ENCODE results near the gene RAB24.
"Not testable (repeated sequence)": the region's sequence is repeated elsewhere in the genome, so short reads cannot be mapped to it uniquely, and the experiment has no call there.

RAB24 gene

GRCh38 chr5:177303121-177303924 lies at the start of gene RAB24, which contains the start of gene PRELID1:
Gene RAB24, minus strand, starts transcription at chr5:177303719. Its CDS starts 431 bp downstream, at chr5:177303288.
Gene PRELID1, plus strand, starts transcription at chr5:177303799. Its CDS starts 187 bp downstream, at chr5:177303986.
- peak; percentile 86 for DNase-seq

GRCh38 chr5:177353093-177353492 lies 49.6 kb upstream of the RAB24 start:
- DNase-seq = no peak

GRCh38 chr5:177351392-177352329 lies 48.1 kb upstream of the RAB24 start, which contains the start of gene LMAN2:
Gene LMAN2, minus strand, starts transcription at chr5:177351668. Its CDS starts 21 bp downstream, at chr5:177351647.
- DNase-seq = peak; percentile 98

DNA sequence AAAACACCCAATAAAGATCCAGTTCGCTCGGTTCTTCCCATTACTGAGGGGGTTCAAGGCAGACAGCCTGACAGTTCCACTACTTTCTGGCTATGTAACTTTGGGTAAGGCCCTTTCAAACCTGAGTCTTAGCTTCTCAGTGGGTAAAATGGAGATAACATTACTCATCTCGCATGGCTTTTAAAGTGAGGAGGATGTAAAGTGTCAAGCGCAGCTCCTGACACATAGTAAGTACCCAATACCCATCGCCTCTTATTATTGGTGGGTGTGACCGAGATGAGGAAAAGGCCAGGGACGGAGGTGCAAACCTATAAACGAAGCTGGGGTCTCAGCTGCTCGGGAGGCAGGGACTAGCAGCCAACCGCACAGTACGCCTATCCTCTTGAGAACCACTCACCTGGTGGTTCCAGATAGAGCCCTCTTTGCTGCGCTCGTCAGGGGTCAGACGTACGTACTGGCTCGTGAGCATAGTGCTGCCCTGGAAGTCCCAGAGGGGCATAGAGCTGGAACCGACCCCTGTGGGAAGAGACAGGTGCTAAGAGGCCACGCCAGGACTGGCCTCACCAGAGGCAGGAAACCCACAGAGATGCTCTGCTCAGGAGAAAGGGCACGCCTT lies 47.4 kb upstream of the RAB24 start:
- DNase-seq = no peak

- DNase-seq = no peak
Observed at GRCh38 chr5:177349762-177350161, 46.2 kb upstream of the RAB24 start.

DNA sequence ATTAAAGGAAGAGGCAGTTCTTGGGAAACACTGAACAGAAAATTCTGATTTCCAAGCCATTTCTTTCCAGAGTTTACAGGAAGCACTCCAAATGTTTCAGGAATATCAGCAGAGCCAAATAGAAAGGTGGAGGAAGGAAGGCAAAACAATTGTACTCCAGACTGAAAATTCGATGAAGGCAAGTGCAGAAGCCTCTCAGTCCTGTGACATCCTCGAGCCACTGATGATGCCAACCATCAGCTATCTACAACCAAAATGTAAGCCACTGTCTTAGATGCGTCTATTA lies 45.8 kb upstream of the RAB24 start:
- DNase-seq = no peak

- DNase-seq = no peak
Observed at GRCh38 chr5:177347699-177348098, 44.2 kb upstream of the RAB24 start.

- DNase-seq = no peak
Observed at GRCh38 chr5:177346820-177347219, 43.3 kb upstream of the RAB24 start.

DNA sequence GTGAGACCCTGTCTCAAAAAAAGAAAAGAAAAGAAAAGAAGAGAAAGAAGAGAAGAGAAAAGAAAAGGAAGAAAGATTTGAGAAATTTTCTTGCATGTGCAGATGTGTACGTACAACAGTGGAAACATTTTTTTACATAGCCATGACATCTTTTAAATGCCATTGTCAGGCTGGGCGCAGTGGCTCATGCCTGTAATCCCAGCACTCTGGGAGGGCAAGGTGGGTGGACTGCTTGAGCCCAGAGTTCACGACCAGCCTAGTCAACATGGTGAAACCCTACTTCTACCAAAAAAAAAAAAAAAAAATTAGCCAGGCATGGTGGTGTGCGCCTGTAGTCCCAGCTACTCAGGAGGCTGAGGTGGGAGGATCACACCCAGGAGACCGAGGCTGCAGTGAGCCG lies 41.4 kb upstream of the RAB24 start:
- no peak for DNase-seq

DNA sequence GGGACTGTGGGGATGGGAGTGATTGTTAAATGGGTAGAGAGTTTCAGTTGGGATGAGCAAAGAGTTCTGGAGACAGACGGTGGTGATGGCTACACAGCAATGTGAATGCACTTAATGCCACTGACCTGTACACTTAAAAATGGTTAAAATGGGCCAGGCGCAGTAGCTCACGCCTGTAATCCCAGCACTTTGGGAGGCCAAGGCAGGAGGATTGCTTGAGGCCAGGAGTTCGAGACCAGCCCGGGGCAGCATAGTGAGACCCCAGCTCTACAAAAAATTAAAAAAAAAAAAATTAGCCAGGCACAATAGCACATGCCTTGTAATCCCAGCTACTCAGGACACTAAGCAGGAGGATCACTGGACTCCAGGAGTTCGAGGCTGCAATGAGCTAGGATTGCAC lies 40.3 kb upstream of the RAB24 start:
- no peak for DNase-seq

DNA sequence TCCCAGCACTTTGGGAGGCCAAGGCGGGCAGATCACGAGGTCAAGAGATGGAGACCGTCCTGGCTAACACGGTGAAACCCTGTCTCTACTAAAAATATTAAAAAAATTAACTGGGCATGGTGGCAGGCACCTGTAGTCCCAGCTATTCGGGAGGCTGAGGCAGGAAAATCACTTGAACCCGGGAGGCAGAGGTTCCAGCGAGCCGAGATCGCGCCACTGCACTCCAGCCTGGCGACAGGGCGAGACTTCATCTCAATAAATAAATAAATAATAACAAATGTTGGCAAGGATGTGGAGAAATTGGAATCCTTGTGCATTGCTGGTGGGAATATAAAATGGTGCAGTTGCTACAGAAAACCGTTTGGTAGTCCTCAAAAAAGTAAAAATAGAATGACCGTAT lies 39.5 kb upstream of the RAB24 start:
- not testable (repeated sequence) for DNase-seq

- no peak for DNase-seq
Observed at GRCh38 chr5:177339107-177339638, 35.7 kb upstream of the RAB24 start.

GRCh38 chr5:177338251-177339106 lies 35.0 kb upstream of the RAB24 start:
- no peak for DNase-seq

- DNase-seq = no peak
Observed at GRCh38 chr5:177336603-177337494, 33.3 kb upstream of the RAB24 start.

GRCh38 chr5:177336112-177336511 lies 32.6 kb upstream of the RAB24 start:
- peak; percentile 18 for DNase-seq

DNA sequence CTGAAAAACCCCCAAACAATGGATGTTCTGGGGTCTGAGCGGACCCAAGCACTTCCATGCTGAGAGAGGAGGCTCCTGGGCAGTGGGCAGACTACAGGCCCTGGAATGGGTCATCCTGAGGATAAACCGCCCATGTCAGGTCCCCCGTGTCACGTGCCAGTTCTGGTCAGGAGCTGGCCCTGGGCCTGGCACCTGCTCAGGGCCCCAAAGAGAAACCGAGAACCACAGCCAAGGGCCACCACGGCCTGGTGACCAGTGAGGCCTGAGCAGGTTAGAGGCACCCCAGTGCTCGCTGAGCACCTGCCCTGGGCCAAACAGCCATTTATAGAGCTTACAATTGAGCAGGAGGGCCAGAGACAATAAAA lies 32.2 kb upstream of the RAB24 start:
- DNase-seq = no peak

DNA sequence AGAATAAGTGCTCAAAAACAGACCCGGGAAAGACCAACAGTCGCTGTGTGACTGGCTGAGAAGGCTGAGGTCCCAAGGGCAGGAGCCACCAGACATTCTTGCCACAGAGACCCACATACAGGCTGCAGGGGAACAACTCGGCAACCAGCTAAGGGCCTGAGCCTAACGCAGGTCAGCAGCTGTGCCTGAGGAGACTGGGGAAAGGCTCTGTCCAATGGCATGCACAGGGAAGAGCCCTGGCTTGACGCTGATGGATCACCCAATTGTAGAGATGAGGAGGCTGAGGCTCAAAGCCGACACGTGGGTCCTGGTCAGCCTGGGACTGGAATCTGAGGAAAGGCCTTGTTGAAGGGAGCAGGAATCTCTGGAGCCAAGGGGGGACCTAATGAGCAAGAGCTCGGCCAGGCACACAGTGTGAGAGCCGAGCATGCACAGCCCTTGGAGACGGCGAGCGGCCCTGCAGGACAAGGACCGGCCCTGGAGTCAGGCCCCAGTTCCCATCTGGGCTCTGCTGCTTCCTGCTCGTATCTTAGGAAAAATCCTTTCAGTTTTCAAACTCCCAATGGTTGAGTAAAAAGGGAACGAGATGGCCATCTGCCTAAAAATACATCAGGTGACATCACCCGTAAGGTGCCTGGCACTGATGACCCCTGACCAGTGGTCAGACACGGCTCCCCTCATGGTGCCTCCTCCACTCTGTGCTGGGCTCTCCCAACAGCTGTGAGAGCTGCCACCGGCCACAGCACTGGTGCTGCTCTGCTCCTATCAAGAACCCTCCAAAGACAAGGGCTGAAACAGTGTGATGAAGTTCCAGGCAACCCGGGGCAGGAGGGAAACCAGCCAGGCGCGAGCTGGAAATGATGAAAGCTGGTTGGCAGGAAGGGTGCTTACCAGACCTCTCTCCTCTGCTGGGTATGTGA lies 31.5 kb upstream of the RAB24 start:
- DNase-seq = no peak

DNA sequence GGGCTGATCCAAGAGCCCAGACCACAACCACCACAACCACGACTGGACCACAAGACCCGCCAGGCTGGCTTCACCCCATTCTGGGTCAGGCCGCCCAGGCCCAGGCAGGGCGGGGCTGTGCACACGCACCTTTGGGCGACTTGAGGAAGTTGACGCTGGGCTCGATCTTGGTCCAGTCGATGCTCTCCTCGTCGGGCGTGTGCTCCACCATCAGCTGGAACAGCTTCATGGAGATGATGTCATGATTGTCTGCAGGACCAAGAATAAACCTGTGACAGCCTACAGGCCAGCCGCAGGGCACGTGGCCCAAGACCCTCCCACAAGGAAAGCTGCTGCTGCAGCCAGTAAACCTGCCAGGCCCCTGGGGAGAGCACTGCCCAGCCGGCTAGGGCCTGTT lies 30.6 kb upstream of the RAB24 start:
- DNase-seq = no peak

- no peak for DNase-seq
Observed at GRCh38 chr5:177333420-177334154, 30.1 kb upstream of the RAB24 start.

Measured in fibroblast of skin of right biceps (primary cell).